NCI-H1092 (cell line): Measurements from ENCODE around the gene SEMA3E.
"Not testable (repeated sequence)": the region's sequence is repeated elsewhere in the genome, so short reads cannot be mapped to it uniquely, and the experiment has no call there.

ENCODE experiments used
- DNase-seq: peaks from one replicate; lab custom pipeline; 2025; lab: John Stamatoyannopoulos, UW

The SEMA3E gene

GRCh38 chr7:83552556-83552955 is 96.4 kb downstream of the SEMA3E start:
- DNase-seq, result not testable (repeated sequence)

- DNase-seq, result no peak
Measured at GRCh38 chr7:83550100-83550499, 98.8 kb downstream of the SEMA3E start.

GRCh38 chr7:83548250-83548649 is 100.7 kb downstream of the SEMA3E start:
- DNase-seq, result no peak

- DNase-seq, result peak; percentile 59
Measured at GRCh38 chr7:83547526-83547925, 101.4 kb downstream of the SEMA3E start.

- DNase-seq, result no peak
Measured at GRCh38 chr7:83546586-83546985, 102.4 kb downstream of the SEMA3E start.

- DNase-seq, result no peak
Measured at GRCh38 chr7:83541187-83541960, 107.6 kb downstream of the SEMA3E start.

- DNase-seq, result no peak
Measured at GRCh38 chr7:83534488-83534887, 114.5 kb downstream of the SEMA3E start.

GRCh38 chr7:83532219-83532618 is 116.7 kb downstream of the SEMA3E start:
- no peak for DNase-seq

GRCh38 chr7:83531766-83532165 is 117.2 kb downstream of the SEMA3E start:
- no peak for DNase-seq

GRCh38 chr7:83528925-83529423 is 120.0 kb downstream of the SEMA3E start:
- DNase-seq, result no peak

GRCh38 chr7:83524277-83525075 is 124.5 kb downstream of the SEMA3E start:
- DNase-seq, result no peak

- peak; percentile 18 for DNase-seq
Measured at GRCh38 chr7:83520726-83521125, 128.2 kb downstream of the SEMA3E start.

- no peak for DNase-seq
Measured at GRCh38 chr7:83519240-83519639, 129.7 kb downstream of the SEMA3E start.

- no peak for DNase-seq
Measured at GRCh38 chr7:83517035-83517700, 131.8 kb downstream of the SEMA3E start.

GRCh38 chr7:83514977-83515376 is 134.0 kb downstream of the SEMA3E start:
- DNase-seq, result no peak

GRCh38 chr7:83509255-83510021 is 139.5 kb downstream of the SEMA3E start:
- DNase-seq, result no peak

- no peak for DNase-seq
Measured at GRCh38 chr7:83504330-83504729, 144.6 kb downstream of the SEMA3E start.

GRCh38 chr7:83502636-83503035 is 146.3 kb downstream of the SEMA3E start:
- no peak for DNase-seq

GRCh38 chr7:83494683-83495082 is 154.3 kb downstream of the SEMA3E start:
- no peak for DNase-seq

GRCh38 chr7:83492802-83493201 is 156.1 kb downstream of the SEMA3E start:
- no peak for DNase-seq

GRCh38 chr7:83487801-83488200 is 161.1 kb downstream of the SEMA3E start:
- no peak for DNase-seq

GRCh38 chr7:83486957-83487356 is 162.0 kb downstream of the SEMA3E start:
- no peak for DNase-seq
